H1 (cell line): ENCODE results near the gene NDUFB10. TPM values are rescaled to one million over a fixed set of nuclear protein-coding genes. Genes with fewer than 3 reads are reported as not detected.

Experiments used
- ATF2 ChIP-seq: IDR thresholded peaks from 2 replicates; pipeline ENCODE4 v1.6.1; 2012; ENCODE audit warnings: low read length, inconsistent platforms
- CHD7 ChIP-seq: fragments of 300-600 bp; sonication (generic); IDR thresholded peaks from 2 replicates; pipeline ENCODE4 v1.7.1; 2012; ENCODE audit warnings: low read length, moderate library complexity, mild to moderate bottlenecking, inconsistent platforms; ENCODE audit not compliant: insufficient replicate concordance
- EZH2 ChIP-seq: fragments of 200-600 bp; sonication (generic); IDR thresholded peaks from 2 replicates; pipeline ENCODE4 v1.7.1; 2012; ENCODE audit warnings: low read depth, mild to moderate bottlenecking, moderate library complexity, low read length, inconsistent platforms; ENCODE audit not compliant: severe bottlenecking
- HDAC6 ChIP-seq: IDR thresholded peaks from one replicate; pipeline ENCODE4 v1.7.1; 2012; ENCODE audit warnings: low read depth, mild to moderate bottlenecking, inconsistent platforms, low read length, moderate library complexity
- KDM5A ChIP-seq: fragments of 200-600 bp; IDR thresholded peaks from 2 replicates; pipeline ENCODE4 v1.7.1; 2012; ENCODE audit warnings: mild to moderate bottlenecking, low read length, inconsistent platforms, mixed read lengths
- SIRT6 ChIP-seq: IDR thresholded peaks from one replicate; pipeline ENCODE4 v1.7.1; 2012; ENCODE audit warnings: low read length, inconsistent platforms
- SP1 ChIP-seq: IDR thresholded peaks from 2 replicates; pipeline ENCODE4 v1.6.1; 2011; ENCODE audit warnings: low read depth, low read length
- SP4 ChIP-seq: IDR thresholded peaks from 2 replicates; pipeline ENCODE4 v1.6.1; 2012; ENCODE audit warnings: low read length, inconsistent platforms
- SUZ12 ChIP-seq: fragments of 200-600 bp; sonication (generic); IDR thresholded peaks from 2 replicates; pipeline ENCODE4 v1.6.1; 2012; ENCODE audit warnings: mild to moderate bottlenecking, inconsistent platforms, low read length, moderate library complexity, mixed read lengths
- ZNF274 ChIP-seq: IDR thresholded peaks from 2 replicates; pipeline ENCODE4 v1.7.0; 2012; ENCODE audit warnings: low read length, borderline replicate concordance; ENCODE audit errors: extremely low read depth
- polyA plus RNA-seq, 7 experiments: library from polyadenylated mRNA; depleted of rRNA in 3 of 7; stranded (reverse) in 5 of 7; unstranded in 2 of 7; fragments of >200 nt in 5 of 7; fragments of 200-250 nt in 2 of 7; gene quantifications; 1 replicate in 5 of 7; 2 replicates in 1 of 7; 4 replicates in 1 of 7; pipeline versions ENCODE4 v1.2.1 to v1.2.3, GENCODE V29; 2011 to 2013; ENCODE audit warnings: missing spikeins in 2 of 7, mixed read lengths in 2 of 7
- total RNA-seq: library from RNA; stranded (reverse); fragmentation: NEBNext Ultra II Directional; extraction: Animal tissue kit (Norgen Biotek cat#: 25700); gene quantifications from 2 replicates; pipeline ENCODE4 v1.2.1, GENCODE V29; 2021

Gene NDUFB10
- total and polyA plus RNA-seq, 2 of the 8 experiments (the other 6 are each of a cell fraction or from before 2014, with no cell fraction given) = 183 to 194 TPM

GRCh38 chr16:1958715-1959268 is 546 bp upstream of the NDUFB10 start (continued):
- no peak for TF ChIP-seq CHD7
- no peak for TF ChIP-seq SUZ12
- TF ChIP-seq HDAC6 = no peak
- TF ChIP-seq KDM5A = no peak
- no peak for TF ChIP-seq ZNF274
- TF ChIP-seq EZH2 = no peak
- TF ChIP-seq SP1 = no peak
- no peak for TF ChIP-seq SP4
- no peak for TF ChIP-seq ATF2
- no peak for TF ChIP-seq SIRT6
